ENCODE data around the gene METTL27. TPM values are rescaled to one million over a fixed set of nuclear protein-coding genes. Genes with fewer than 3 reads are reported as not detected.

METTL27 gene
- total and polyA plus RNA-seq, 9 of the 15 experiments (the other 6 are each of a cell fraction or from before 2014, with no cell fraction given): 0.08 to 0.82 (median 0.33) TPM; not detected in 4

DNA sequence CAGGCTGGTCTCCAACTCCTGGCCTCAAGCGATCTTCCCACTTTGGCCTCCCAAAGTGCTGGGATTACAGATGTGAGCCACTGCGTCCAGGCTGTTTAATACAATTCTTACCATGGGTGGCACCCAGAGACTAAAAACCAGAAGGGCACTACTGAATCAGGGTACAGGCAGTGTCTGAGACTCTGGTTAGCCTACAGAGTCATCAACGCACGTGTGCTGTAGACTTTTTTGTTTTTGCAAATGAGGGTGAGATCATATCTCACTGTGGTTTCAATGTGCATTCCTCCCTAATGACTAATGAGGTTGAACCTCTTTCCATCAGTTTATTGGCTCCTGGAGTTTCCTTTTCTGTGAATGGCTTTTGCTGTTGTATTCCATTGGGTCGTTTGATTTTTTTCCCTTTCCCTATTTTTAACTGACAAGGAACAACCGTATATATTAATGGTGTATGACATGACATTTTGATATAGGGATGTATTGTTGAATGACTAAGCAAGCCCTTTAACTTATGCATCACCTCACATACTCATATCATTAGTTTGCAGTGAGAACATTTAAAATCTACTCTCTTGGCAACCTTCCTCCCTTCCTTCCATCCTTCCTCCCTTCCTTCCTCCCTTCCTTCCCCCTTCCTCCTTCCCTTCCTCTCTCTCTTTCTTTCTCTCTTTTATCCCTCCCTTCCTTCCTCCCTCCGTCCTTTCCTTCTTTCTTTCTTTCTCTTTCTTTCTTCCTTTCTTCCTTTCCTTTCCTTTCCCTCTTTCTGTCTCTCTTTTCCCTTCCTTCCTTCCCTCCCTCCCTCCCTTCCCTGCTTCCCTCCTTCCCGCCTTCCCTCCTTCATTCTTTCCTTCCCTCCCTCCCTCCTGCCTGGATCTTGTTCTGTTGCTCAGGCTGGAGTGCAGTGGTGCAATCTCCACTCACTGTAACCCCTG, 9.4 kb upstream of the METTL27 start (continued):
- TF ChIP-seq ZNF449 (CRISPR knock-in tag; IDR thresholded peaks at IDR 0.05): no peak
- no peak for TF ChIP-seq ZNF780A (CRISPR knock-in tag; IDR thresholded peaks at IDR 0.05)
- no peak for TF ChIP-seq PURB (CRISPR knock-in tag; IDR thresholded peaks at IDR 0.05; ENCODE audit: low read depth)
- no peak for TF ChIP-seq HLTF (IDR thresholded peaks at IDR 0.05)
- peak; percentile 80 for TF ChIP-seq TAF9B (IDR thresholded peaks at IDR 0.05; ENCODE audit: partially characterized antibody)
- TF ChIP-seq MCM5 (IDR thresholded peaks at IDR 0.05; ENCODE audit: low read depth): no peak
- TF ChIP-seq, protein P1, sequence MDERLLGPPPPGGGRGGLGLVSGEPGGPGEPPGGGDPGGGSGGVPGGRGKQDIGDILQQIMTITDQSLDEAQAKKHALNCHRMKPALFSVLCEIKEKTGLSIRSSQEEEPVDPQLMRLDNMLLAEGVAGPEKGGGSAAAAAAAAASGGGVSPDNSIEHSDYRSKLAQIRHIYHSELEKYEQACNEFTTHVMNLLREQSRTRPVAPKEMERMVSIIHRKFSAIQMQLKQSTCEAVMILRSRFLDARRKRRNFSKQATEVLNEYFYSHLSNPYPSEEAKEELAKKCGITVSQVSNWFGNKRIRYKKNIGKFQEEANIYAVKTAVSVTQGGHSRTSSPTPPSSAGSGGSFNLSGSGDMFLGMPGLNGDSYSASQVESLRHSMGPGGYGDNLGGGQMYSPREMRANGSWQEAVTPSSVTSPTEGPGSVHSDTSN (CRISPR knock-in tag; IDR thresholded peaks at IDR 0.05; ENCODE audit: low read depth): no peak
- TF ChIP-seq, protein P1 (tag; conservative IDR thresholded peaks at IDR 0.05; ENCODE audit: low read depth): peak; percentile 59
- no peak for TF ChIP-seq RB1 (IDR thresholded peaks at IDR 0.05; ENCODE audit: low read depth)
- TF ChIP-seq CSDE1 (IDR thresholded peaks at IDR 0.05): no peak
- peak in 1 of 2 experiments; percentile 35; a peak in 1 of 4 replicates for TF ChIP-seq ZNF639 (CRISPR knock-in tag; conservative IDR thresholded peaks at IDR 0.05 in 1 of 2, IDR thresholded peaks at IDR 0.05 in 1 of 2)
- no peak for TF ChIP-seq ZNF239 (CRISPR knock-in tag; IDR thresholded peaks at IDR 0.05)
- TF ChIP-seq, protein P2, sequence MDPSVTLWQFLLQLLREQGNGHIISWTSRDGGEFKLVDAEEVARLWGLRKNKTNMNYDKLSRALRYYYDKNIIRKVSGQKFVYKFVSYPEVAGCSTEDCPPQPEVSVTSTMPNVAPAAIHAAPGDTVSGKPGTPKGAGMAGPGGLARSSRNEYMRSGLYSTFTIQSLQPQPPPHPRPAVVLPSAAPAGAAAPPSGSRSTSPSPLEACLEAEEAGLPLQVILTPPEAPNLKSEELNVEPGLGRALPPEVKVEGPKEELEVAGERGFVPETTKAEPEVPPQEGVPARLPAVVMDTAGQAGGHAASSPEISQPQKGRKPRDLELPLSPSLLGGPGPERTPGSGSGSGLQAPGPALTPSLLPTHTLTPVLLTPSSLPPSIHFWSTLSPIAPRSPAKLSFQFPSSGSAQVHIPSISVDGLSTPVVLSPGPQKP (CRISPR knock-in tag; IDR thresholded peaks at IDR 0.05): no peak
- TF ChIP-seq HDAC1 (IDR thresholded peaks at IDR 0.05): peak in 1 of 2 experiments; percentile 84; a peak in 2 of 4 replicates
- TF ChIP-seq L3MBTL2 (IDR thresholded peaks at IDR 0.05): peak; percentile 73; the same call in 1 of the 2 replicates
- TF ChIP-seq ZNF384 (IDR thresholded peaks at IDR 0.05; ENCODE audit: low read depth, low read length): peak; percentile 90
- no peak for TF ChIP-seq SETDB1 (IDR thresholded peaks at IDR 0.05; ENCODE audit: low read length)
- TF ChIP-seq CBX2 (IDR thresholded peaks at IDR 0.05; ENCODE audit: insufficient read depth, low read length, poor library complexity, severe bottlenecking): no peak
- 0 out of 2 replicates have a peak, but pooled peaks have one; percentile 5 for TF ChIP-seq PHB2 (IDR thresholded peaks at IDR 0.05; ENCODE audit: low read depth)
- TF ChIP-seq MTA3 (IDR thresholded peaks at IDR 0.05; ENCODE audit: borderline replicate concordance): no peak; the same call in 1 of the 2 replicates
